ENCODE results near the gene ZNF837. TPM values are rescaled to one million over a fixed set of nuclear protein-coding genes. Genes with fewer than 3 reads are reported as not detected.
A peak's percentile ranks its signal among the peaks of the same experiment; 100 is the strongest.

Gene ZNF837
- total and polyA plus RNA-seq, 8 donors: 1.1 to 3.8 (median 1.8) TPM

GRCh38 chr19:58398545-58398944 lies 17.7 kb upstream of the ZNF837 start:
- Histone ChIP-seq H3K27me3 (no peaks in the 10 kb centered on the region), H3K27ac (no peak overlapping the region), H3K4me1 (peaks cover 0 to 8% (median 8%) of the 10 kb centered on the region in 3 donors), H3K4me3 (no peak overlapping the region), H3K36me3 (peaks cover 4 to 14% (median 13%) of the 10 kb centered on the region in 3 donors), H3K9me3 (no peaks in the 10 kb centered on the region)
- FAIRE-seq: no peak
- TF ChIP-seq CTCF (IDR thresholded peaks at IDR 0.05): no peak
- DNase-seq: no peak
- intact Hi-C loops (cut with DNase I): no loop called here
- WGBS, 2 donors: 90 to 93% methylated on average over 6 of the region's 6 CpGs
- no peak for ATAC-seq

GRCh38 chr19:58398087-58398486 lies 17.3 kb upstream of the ZNF837 start:
- no peak for ATAC-seq
- intact Hi-C loops (cut with DNase I): no loop called here
- no peak overlapping the region for H3K4me3 ChIP-seq
- peaks cover 4 to 18% (median 18%) of the 10 kb centered on the region in 3 donors for H3K36me3 ChIP-seq
- H3K9me3 ChIP-seq: no peaks in the 10 kb centered on the region
- WGBS, 2 donors: 69 to 72% methylated on average over 4 of the region's 4 CpGs
- no peak for FAIRE-seq
- no peak for TF ChIP-seq CTCF (IDR thresholded peaks at IDR 0.05)
- peak in 1 of 6 donors; percentile 6 for DNase-seq
- H3K27me3 ChIP-seq: no peaks in the 10 kb centered on the region
- H3K4me1 ChIP-seq: peaks cover 0 to 8% (median 8%) of the 10 kb centered on the region in 3 donors
- H3K27ac ChIP-seq: no peak overlapping the region

GRCh38 chr19:58397533-58398037 lies 16.8 kb upstream of the ZNF837 start:
- DNase-seq (peak in 1 of 6 donors; percentile 12), FAIRE-seq (no peak), ATAC-seq (no peak)
- Histone ChIP-seq H3K4me1 (peaks cover 0 to 8% (median 8%) of the 10 kb centered on the region in 3 donors), H3K36me3 (peaks cover 4 to 23% (median 22%) of the 10 kb centered on the region in 3 donors), H3K4me3 (no peak overlapping the region), H3K9me3 (no peaks in the 10 kb centered on the region), H3K27ac (no peak overlapping the region), H3K27me3 (no peaks in the 10 kb centered on the region)
- intact Hi-C loops (cut with DNase I): no loop called here
- 66 to 68% methylated on average over 7 of the region's 7 CpGs for WGBS, 2 donors
- TF ChIP-seq CTCF (IDR thresholded peaks at IDR 0.05): no peak

- FAIRE-seq (no peak), DNase-seq (peak in 3 of 6 donors; percentile 22 to 71 (median 26)), ATAC-seq (no peak)
- intact Hi-C loops (cut with DNase I): no loop called here
- 26 to 31% methylated on average over 55 to 58 of the region's 58 CpGs for WGBS, 2 donors
- Histone ChIP-seq H3K36me3 (peaks cover 4 to 23% (median 22%) of the 10 kb centered on the region in 3 donors), H3K27ac (no peak overlapping the region), H3K27me3 (no peaks in the 10 kb centered on the region), H3K4me1 (peaks cover 0 to 5% (median 5%) of the 10 kb centered on the region in 3 donors), H3K4me3 (no peak overlapping the region), H3K9me3 (no peaks in the 10 kb centered on the region)
- no peak for TF ChIP-seq CTCF (IDR thresholded peaks at IDR 0.05)
These were observed 16.1 kb upstream of the ZNF837 start for GRCh38 chr19:58396691-58397532.

Data from pancreas (tissue), 10 donors.